ENCODE data around the gene TERB1.

TERB1 gene

DNA sequence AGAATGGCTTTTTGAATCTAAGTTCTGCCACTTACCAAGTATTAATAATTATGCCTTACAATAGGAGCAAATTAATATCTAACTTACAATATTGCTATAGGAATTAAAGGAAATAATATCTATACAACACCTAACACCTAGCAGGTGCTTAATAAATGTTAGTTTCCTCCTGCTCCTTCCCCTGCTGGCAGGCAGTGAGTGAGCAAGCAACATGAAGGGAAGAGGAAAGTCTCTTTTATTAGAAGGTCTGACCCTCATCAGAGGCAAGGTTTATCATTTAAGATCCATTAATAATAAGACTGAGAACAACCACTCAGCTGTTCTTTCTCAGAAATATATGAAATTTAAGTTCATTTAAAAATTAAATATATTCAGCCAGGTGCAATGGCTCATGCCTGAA, 43.3 kb downstream of the TERB1 start:
- Histone ChIP-seq H3K79me2 (no peaks in the 10 kb centered on the region), H3K27ac (no peak overlapping the region), H3K9me3 (ENCODE audit: control insufficient read depth, low read length) (no peaks in the 10 kb centered on the region), H3K4me2 (ENCODE audit: low read length) (no peak overlapping the region), H3K27me3 (ENCODE audit: control insufficient read depth, insufficient read depth, low read length) (no peaks in the 10 kb centered on the region), H3K9ac (no peak overlapping the region), H3K4me1 (no peaks in the 10 kb centered on the region), H3K36me3 (ENCODE audit: control insufficient read depth, insufficient read depth, low read length) (no peaks in the 10 kb centered on the region), H2AFZ (no peak overlapping the region), H3K4me3 (ENCODE audit: low read depth, low read length) (no peak overlapping the region)
- TF ChIP-seq, protein P1, sequence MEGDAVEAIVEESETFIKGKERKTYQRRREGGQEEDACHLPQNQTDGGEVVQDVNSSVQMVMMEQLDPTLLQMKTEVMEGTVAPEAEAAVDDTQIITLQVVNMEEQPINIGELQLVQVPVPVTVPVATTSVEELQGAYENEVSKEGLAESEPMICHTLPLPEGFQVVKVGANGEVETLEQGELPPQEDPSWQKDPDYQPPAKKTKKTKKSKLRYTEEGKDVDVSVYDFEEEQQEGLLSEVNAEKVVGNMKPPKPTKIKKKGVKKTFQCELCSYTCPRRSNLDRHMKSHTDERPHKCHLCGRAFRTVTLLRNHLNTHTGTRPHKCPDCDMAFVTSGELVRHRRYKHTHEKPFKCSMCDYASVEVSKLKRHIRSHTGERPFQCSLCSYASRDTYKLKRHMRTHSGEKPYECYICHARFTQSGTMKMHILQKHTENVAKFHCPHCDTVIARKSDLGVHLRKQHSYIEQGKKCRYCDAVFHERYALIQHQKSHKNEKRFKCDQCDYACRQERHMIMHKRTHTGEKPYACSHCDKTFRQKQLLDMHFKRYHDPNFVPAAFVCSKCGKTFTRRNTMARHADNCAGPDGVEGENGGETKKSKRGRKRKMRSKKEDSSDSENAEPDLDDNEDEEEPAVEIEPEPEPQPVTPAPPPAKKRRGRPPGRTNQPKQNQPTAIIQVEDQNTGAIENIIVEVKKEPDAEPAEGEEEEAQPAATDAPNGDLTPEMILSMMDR (IDR thresholded peaks at IDR 0.05): no peak

GRCh38 chr16:66754819-66755218, 46.6 kb downstream of the TERB1 start:
- no peak overlapping the region for H3K4me2 ChIP-seq (ENCODE audit: low read length)
- H3K79me2 ChIP-seq: peaks cover 21% of the 10 kb centered on the region
- peaks cover 6% of the 10 kb centered on the region for H3K4me1 ChIP-seq
- no peaks in the 10 kb centered on the region for H3K36me3 ChIP-seq (ENCODE audit: control insufficient read depth, insufficient read depth, low read length)
- H2AFZ ChIP-seq: no peak overlapping the region
- H3K27ac ChIP-seq: no peak overlapping the region
- H3K4me3 ChIP-seq (ENCODE audit: low read depth, low read length): no peak overlapping the region
- TF ChIP-seq, protein P1 (IDR thresholded peaks at IDR 0.05): no peak
- no peaks in the 10 kb centered on the region for H3K27me3 ChIP-seq (ENCODE audit: control insufficient read depth, insufficient read depth, low read length)
- no peaks in the 10 kb centered on the region for H3K9me3 ChIP-seq (ENCODE audit: control insufficient read depth, low read length)
- no peak overlapping the region for H3K9ac ChIP-seq

GRCh38 chr16:66754211-66754610, 47.2 kb downstream of the TERB1 start:
- H3K36me3 ChIP-seq (ENCODE audit: control insufficient read depth, insufficient read depth, low read length): no peaks in the 10 kb centered on the region
- TF ChIP-seq, protein P1 (IDR thresholded peaks at IDR 0.05): no peak
- H3K79me2 ChIP-seq: peaks cover 26% of the 10 kb centered on the region
- H3K9ac ChIP-seq: no peak overlapping the region
- H3K9me3 ChIP-seq (ENCODE audit: control insufficient read depth, low read length): no peaks in the 10 kb centered on the region
- H3K27ac ChIP-seq: no peak overlapping the region
- peaks cover 10% of the 10 kb centered on the region for H3K4me1 ChIP-seq
- no peak overlapping the region for H3K4me2 ChIP-seq (ENCODE audit: low read length)
- H2AFZ ChIP-seq: no peak overlapping the region
- H3K4me3 ChIP-seq (ENCODE audit: low read depth, low read length): no peak overlapping the region
- H3K27me3 ChIP-seq (ENCODE audit: control insufficient read depth, insufficient read depth, low read length): no peaks in the 10 kb centered on the region

DNA sequence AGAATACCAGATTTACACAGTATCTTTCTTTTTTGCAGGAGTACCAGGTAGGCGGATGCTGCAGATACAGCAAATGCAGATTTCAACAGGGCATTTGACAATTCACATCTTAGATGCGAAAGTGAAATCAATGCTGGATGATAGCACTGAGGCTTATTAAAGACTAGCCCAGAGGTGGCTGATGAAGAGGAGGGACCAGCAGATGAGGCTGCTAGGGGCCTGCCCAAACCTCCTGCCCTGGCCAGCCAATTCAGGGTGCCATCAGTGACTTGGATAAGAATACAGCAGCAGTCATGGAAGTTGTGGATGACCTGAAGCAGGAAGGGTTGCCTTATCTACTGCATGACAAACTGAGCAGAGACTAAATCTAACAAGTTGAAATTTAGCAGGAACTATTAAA, 48.4 kb downstream of the TERB1 start:
- Histone ChIP-seq H2AFZ (no peak overlapping the region), H3K36me3 (ENCODE audit: control insufficient read depth, insufficient read depth, low read length) (no peaks in the 10 kb centered on the region), H3K79me2 (peaks cover 35% of the 10 kb centered on the region), H3K9ac (no peak overlapping the region), H3K27me3 (ENCODE audit: control insufficient read depth, insufficient read depth, low read length) (no peaks in the 10 kb centered on the region), H3K9me3 (ENCODE audit: control insufficient read depth, low read length) (no peaks in the 10 kb centered on the region), H3K4me1 (peaks cover 12% of the 10 kb centered on the region), H3K4me3 (ENCODE audit: low read depth, low read length) (no peak overlapping the region), H3K27ac (no peak overlapping the region), H3K4me2 (ENCODE audit: low read length) (no peak overlapping the region)
- TF ChIP-seq, protein P1 (IDR thresholded peaks at IDR 0.05): no peak

DNA sequence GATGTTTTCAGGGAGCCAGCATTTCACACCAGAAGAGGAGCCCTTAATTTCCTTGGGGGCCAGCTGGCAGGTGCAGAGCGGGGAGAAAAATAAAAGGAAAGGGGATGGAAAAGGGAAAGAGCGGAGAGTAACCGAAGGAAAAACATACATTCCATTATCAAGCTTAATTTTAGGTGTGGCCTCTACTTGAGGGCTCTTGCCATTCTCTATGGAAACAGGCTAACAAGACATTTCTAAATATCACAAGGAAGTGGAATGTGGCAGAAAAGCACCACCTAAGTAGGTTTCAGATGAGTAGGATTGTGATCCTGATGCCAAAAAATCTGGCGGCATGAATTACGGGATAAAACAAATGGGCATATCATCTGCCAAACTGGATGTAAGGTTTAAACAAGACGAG, 49.0 kb downstream of the TERB1 start:
- TF ChIP-seq, protein P1 (IDR thresholded peaks at IDR 0.05): no peak
- no peaks in the 10 kb centered on the region for H3K9me3 ChIP-seq (ENCODE audit: control insufficient read depth, low read length)
- H3K4me2 ChIP-seq (ENCODE audit: low read length): peak overlapping the region; percentile 60
- no peaks in the 10 kb centered on the region for H3K27me3 ChIP-seq (ENCODE audit: control insufficient read depth, insufficient read depth, low read length)
- H2AFZ ChIP-seq: peak overlapping the region; percentile 69
- H3K9ac ChIP-seq: no peak overlapping the region
- no peak overlapping the region for H3K27ac ChIP-seq
- peaks cover 39% of the 10 kb centered on the region for H3K79me2 ChIP-seq
- H3K4me3 ChIP-seq (ENCODE audit: low read depth, low read length): peak overlapping the region; percentile 27
- no peaks in the 10 kb centered on the region for H3K36me3 ChIP-seq (ENCODE audit: control insufficient read depth, insufficient read depth, low read length)
- H3K4me1 ChIP-seq: peaks cover 12% of the 10 kb centered on the region

Measured in parathyroid adenoma (tissue), 2 donors.